Measurements from ENCODE around the gene CFAP99. TPM values are rescaled to one million over a fixed set of nuclear protein-coding genes. Genes with fewer than 3 reads are reported as not detected.

Gene CFAP99
- total and polyA plus RNA-seq, 2 of the 4 experiments (the other 2 are of a cell fraction): not detected

- H3K23ac ChIP-seq (ENCODE audit: low read depth, low read length): no peak overlapping the region
- dilution Hi-C loops (cut with HindIII; ENCODE audit: low sequenced_read_pairs, unreplicated experiment) (no loop called here), in situ Hi-C loops (cut with MboI; ENCODE audit: low sequenced_read_pairs) (no loop called here), intact Hi-C loops (cut with micrococcal nuclease) (no loop called here)
- DNase-seq (no peak), ATAC-seq (ENCODE audit: low read depth) (no peak)
- no peak overlapping the region for H2AFZ ChIP-seq (replicated peaks; ENCODE audit: low read length, poor library complexity)
- 0 out of 2 replicates have a peak overlapping the region, but pooled peaks have one; percentile 1 for H2AK5ac ChIP-seq (ENCODE audit: low read depth, low read length)
- H4K8ac ChIP-seq (ENCODE audit: low read depth in 2 of 2, low read length in 2 of 2): no peak overlapping the region
- no peak overlapping the region for H3K27ac ChIP-seq (ENCODE audit: insufficient read depth, low read length)
- no peak overlapping the region for H3K14ac ChIP-seq (replicated peaks; ENCODE audit: low read depth, low read length)
- no TSS peak for BruUV-seq (replicated peaks)
- TF ChIP-seq NFE2L2 (IDR thresholded peaks at IDR 0.05; ENCODE audit: low read depth, low read length) (no peak), RAD21 (IDR thresholded peaks at IDR 0.05; ENCODE audit: low read length) (no peak), RCOR1 (IDR thresholded peaks at IDR 0.05; ENCODE audit: insufficient replicate concordance, low read length) (no peak), MXI1 (IDR thresholded peaks at IDR 0.05; ENCODE audit: borderline replicate concordance, low read depth, low read length) (no peak), RFX5 (IDR thresholded peaks at IDR 0.05; ENCODE audit: low read depth, low read length) (no peak), SMC3 (IDR thresholded peaks at IDR 0.05; ENCODE audit: low read depth, low read length) (no peak), USF2 (IDR thresholded peaks at IDR 0.05; ENCODE audit: low read depth, low read length) (no peak), ELK1 (IDR thresholded peaks at IDR 0.05; ENCODE audit: borderline replicate concordance, low read depth, low read length) (no peak), FOS (IDR thresholded peaks at IDR 0.05; ENCODE audit: low read depth, low read length) (no peak), MAZ (IDR thresholded peaks at IDR 0.05; ENCODE audit: borderline replicate concordance, low read depth, low read length) (no peak), CHD1 (IDR thresholded peaks at IDR 0.05; ENCODE audit: low read depth, low read length) (no peak), CTCF (conservative IDR thresholded peaks at IDR 0.05; ENCODE audit: low read depth, low read length) (no peak), POLR2A (IDR thresholded peaks at IDR 0.05; ENCODE audit: low read depth, low read length) (no peak), CEBPB (IDR thresholded peaks at IDR 0.05; ENCODE audit: low read depth, low read length) (no peak), BHLHE40 (IDR thresholded peaks at IDR 0.05; ENCODE audit: low read depth, low read length) (no peak), MAFK (IDR thresholded peaks at IDR 0.05; ENCODE audit: low read depth, low read length) (no peak)
- no peak overlapping the region for H3K18ac ChIP-seq (ENCODE audit: low read depth, low read length)
- H3K4me2 ChIP-seq (ENCODE audit: low read depth, low read length): no peak overlapping the region
- H3K27me3 ChIP-seq (ENCODE audit: control insufficient read depth, insufficient read depth, low read length): peaks cover 4% of the 10 kb centered on the region; the same call in 1 of the 2 replicates
- ChIA-PET POLR2A (ENCODE audit: unreplicated experiment) (no interaction called here), CTCF (no interaction called here)
- H3K56ac ChIP-seq (ENCODE audit: extremely low read depth, insufficient read depth, low read length): no peak overlapping the region
- H2BK5ac ChIP-seq (ENCODE audit: low read depth, low read length, poor library complexity, severe bottlenecking): no peak overlapping the region
- peaks cover 7% of the 10 kb centered on the region for H3K4me1 ChIP-seq (ENCODE audit: control insufficient read depth, insufficient read depth, low read length)
- no peak overlapping the region for H3K4ac ChIP-seq (ENCODE audit: low read depth, low read length)
- peaks cover 7% of the 10 kb centered on the region for H4K20me1 ChIP-seq (ENCODE audit: insufficient read depth, low read length)
- H3K9ac ChIP-seq (ENCODE audit: low read depth, low read length): no peak overlapping the region
- no peak overlapping the region for H4K5ac ChIP-seq (ENCODE audit: low read depth, low read length)
- H3K79me1 ChIP-seq (ENCODE audit: low read depth in 1 of 2, low read length in 2 of 2): no peaks in the 10 kb centered on the region
- H3K9me3 ChIP-seq (ENCODE audit: control insufficient read depth, insufficient read depth, low read length): peaks cover 4% of the 10 kb centered on the region; the same call in 1 of the 2 replicates
- H2BK15ac ChIP-seq (ENCODE audit: low read depth, low read length): no peak overlapping the region
- H3K4me3 ChIP-seq (ENCODE audit: insufficient read depth, low read depth, low read length): no peak overlapping the region
- H3K9me1 ChIP-seq (ENCODE audit: insufficient read depth, low read length): 0 out of 2 replicates have a peak, but pooled peaks cover 3% of the 10 kb centered on the region
- H3K36me3 ChIP-seq (ENCODE audit: control insufficient read depth, insufficient read depth, low read length): no peaks in the 10 kb centered on the region
- H2BK20ac ChIP-seq (ENCODE audit: low read depth, low read length): no peak overlapping the region
- no peak overlapping the region for H4K91ac ChIP-seq (ENCODE audit: insufficient read depth, low read depth, low read length)
- H2AK9ac ChIP-seq (replicated peaks; ENCODE audit: low read depth, low read length, poor library complexity): no peak overlapping the region
- no peak overlapping the region for H2BK120ac ChIP-seq (ENCODE audit: low read depth, low read length)
Observed at GRCh38 chr4:2432004-2432403, 13.2 kb downstream of the CFAP99 start.

Data from IMR-90 (cell line).